ENCODE results near the gene KIR2DL3.
"Not testable (repeated sequence)": the region's sequence is repeated elsewhere in the genome, so short reads cannot be mapped to it uniquely, and the experiment has no call there.

The KIR2DL3 gene

GRCh38 chr19:54738306-54738705, at the start of gene KIR2DL3:
Gene KIR2DL3, plus strand, starts transcription at chr19:54738513. Its CDS starts 33 bp downstream, at chr19:54738546.
- not testable (repeated sequence) for DNase-seq (ENCODE audit: low spot score)

DNA sequence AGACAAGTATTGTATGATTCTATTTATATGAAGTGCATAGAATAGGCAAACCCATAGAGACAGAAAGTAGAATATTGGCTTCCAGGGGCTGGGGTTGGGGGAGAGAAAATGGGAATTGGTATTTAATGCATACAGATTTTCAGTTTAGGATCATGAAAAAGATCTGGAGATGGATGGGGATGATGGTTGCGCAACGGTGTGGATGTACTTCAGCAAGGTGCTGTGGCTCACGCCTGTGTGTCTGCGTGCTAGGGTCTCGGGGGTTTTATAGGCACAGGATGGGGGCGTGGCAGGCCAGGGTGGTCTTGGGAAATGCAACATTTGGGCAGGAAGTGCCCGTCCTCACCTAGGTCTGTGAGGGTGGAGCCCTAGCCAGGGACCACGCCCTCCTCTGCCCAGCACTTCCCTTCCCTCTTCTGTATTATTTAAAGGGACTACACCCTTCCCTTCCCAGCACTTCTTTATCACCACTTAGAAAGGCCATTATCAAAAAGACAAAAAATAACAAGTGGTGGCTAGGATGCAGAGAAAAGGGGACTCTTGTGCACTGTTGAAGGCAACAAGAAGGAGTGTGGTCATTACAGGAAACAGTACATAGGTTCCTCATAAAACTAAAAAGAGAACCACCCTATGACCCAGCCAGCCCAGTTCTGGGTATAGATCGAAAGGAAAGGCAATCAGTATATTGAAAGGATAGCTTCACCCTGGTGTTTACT, 46.6 kb upstream of the KIR2DL3 start:
- no peak for DNase-seq (ENCODE audit: low spot score)

GRCh38 chr19:54692298-54692615, 46.1 kb upstream of the KIR2DL3 start:
- DNase-seq (ENCODE audit: low spot score): no peak

DNA sequence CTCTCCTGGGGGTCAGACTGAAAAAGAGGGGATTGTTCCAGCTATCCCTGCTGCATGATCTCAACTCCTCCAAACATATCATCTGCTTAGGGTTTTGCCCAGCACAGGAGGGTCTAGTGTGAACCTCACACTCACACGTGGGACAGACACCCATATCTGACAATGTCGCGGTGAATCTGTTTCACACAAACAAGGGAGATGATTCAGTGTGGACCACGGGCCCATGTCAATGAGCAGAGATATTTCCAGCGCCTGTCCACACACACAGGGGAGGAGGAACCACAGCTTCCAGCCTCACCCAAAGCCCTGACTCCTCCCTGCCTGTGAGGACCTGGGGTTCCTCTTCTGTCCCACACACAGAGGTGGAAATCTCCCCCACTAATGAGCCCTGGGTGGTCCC, 43.7 kb upstream of the KIR2DL3 start:
- no peak for DNase-seq (ENCODE audit: low spot score)

GRCh38 chr19:54696117-54696548, 42.2 kb upstream of the KIR2DL3 start:
- DNase-seq (ENCODE audit: low spot score): no peak

DNA sequence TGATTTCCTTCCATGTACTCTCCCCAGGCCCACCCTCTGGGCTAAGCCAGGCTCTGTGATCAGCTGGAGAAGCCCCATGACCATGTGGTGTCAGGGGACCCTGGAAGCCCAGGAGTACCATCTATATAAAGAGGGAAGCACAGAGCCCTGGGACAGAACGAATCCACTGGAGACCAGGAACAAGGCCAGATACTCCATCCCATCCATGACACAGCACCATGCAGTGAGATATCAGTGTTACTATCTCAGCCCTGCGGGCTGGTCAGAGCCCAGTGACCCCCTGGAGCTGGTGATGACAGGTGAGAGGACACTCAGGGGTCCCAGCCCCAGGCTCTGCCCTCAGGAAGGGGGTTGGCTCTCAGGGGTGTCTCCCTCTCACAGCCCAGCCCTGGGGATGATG, 41.5 kb upstream of the KIR2DL3 start:
- no peak for DNase-seq (ENCODE audit: low spot score)

DNA sequence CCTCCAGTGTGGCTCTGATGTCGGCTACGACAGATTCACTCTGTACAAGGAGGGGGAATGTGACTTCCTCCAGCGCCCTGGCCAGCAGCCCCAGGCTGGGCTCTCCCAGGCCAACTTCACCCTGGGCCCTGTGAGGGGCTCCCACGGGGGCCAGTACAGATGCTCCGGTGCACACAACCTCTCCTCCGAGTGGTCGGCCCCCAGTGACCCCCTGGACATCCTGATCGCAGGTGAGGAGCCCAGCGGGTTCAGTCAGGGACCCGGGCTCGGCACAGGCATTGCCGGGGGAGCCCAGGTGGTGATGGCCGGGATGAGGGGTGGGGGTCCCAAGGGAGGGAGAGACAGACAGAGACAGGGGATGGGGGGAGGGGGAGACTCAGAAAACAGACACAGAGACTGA, 40.6 kb upstream of the KIR2DL3 start:
- not testable (repeated sequence) for DNase-seq (ENCODE audit: low spot score)

DNA sequence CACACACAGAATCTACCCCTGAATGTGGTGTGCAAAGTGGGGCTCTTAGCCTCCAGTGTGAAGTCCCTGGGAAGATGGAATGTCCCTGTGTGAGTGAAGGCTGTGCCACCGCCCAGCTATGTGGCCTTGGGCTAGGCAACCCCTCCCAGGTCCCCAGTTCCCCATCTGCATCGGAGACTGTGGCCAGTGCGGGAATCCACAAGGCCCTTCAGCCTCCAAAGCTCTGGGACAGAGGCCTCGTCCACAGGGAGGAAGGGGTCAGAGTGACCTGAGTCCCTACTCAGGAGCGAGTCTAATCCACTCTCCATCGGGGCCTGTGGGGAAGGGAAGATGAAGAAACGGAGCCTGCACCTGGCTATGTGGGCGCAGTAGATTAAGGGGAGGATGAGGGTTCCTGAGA, 33.4 kb upstream of the KIR2DL3 start:
- no peak for DNase-seq (ENCODE audit: low spot score)

GRCh38 chr19:54707962-54708361, 30.4 kb upstream of the KIR2DL3 start:
- DNase-seq (ENCODE audit: low spot score): no peak

- DNase-seq (ENCODE audit: low spot score): no peak
Measured at GRCh38 chr19:54708781-54709180, 29.5 kb upstream of the KIR2DL3 start.

DNA sequence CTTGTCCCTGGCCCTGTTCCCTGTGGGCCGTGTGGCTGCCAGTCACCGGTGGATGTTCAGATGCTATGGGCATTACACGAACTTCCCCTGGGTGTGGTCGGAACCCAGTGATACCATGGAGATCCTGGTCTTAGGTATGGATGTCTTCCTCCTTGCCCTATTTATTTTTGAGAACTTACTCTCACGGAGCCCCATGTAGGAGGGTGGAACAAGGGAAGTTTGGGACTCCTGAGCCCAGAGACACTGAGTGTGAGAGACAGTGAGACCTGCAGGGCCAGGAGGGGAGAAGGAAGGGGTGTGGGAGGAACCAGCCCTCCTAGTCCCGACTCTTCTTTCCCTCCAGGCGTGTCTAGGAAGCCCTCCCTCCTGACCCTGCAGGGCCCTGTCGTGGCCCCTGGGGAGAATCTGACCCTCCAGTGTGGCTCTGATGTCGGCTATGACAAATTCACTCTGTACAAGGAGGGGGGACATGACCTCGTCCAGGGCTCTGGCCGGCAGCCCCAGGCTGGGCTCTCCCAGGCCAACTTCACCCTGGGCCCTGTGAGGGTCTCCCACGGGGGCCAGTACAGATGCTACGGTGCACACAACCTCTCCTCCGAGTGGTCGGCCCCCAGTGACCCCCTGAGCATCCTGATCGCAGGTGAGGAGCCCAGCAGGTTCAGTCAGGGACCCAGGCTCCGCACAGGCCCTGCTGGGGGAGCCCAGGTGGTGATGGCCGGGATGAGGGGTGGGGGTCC, 28.9 kb upstream of the KIR2DL3 start:
- DNase-seq (ENCODE audit: low spot score): no peak

DNA sequence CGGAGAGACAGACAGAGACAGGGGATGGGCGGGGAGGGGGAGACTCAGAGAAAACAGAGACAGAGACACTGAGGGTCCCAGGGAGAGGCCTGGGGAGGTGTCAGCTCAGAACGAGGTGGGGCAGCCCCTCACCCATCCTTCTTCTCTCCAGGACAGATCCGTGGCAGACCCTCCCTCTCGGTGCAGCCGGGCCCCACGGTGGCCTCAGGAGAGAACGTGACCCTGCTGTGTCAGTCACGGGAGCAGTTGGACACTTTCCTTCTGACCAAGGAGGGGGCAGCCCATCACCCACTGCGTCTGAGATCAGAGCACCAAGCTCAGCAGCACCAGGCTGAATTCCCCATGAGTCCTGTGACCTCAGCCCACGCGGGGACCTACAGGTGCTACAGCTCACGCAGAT, 28.4 kb upstream of the KIR2DL3 start:
- DNase-seq (ENCODE audit: low spot score): not testable (repeated sequence)

DNA sequence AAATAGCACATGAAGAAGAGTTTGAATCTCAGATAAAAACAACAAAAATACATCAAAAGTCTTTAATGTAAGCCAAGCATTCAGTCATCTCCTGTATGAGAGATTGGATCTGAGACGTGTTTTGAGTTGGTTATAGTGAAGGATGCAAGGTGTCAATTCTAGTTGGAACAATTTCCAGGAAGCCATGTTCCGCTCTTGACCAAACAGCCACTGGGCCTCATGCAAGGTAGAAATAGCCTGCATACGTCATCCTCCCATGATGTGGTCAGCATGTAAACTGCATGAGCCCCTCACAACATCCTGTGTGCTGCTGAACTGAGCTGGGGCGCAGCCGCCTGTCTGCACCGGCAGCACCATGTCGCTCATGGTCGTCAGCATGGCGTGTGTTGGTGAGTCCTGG, 14.2 kb upstream of the KIR2DL3 start, which contains the start of gene KIR3DL3:
Gene KIR3DL3, plus strand, starts transcription at position 301 of the 400 bp plus-strand sequence. Its CDS starts 55 bp downstream, at position 356.
- DNase-seq (ENCODE audit: low spot score): no peak

- no peak for DNase-seq (ENCODE audit: low spot score)
Measured at GRCh38 chr19:54724644-54725043, 13.7 kb upstream of the KIR2DL3 start.

DNA sequence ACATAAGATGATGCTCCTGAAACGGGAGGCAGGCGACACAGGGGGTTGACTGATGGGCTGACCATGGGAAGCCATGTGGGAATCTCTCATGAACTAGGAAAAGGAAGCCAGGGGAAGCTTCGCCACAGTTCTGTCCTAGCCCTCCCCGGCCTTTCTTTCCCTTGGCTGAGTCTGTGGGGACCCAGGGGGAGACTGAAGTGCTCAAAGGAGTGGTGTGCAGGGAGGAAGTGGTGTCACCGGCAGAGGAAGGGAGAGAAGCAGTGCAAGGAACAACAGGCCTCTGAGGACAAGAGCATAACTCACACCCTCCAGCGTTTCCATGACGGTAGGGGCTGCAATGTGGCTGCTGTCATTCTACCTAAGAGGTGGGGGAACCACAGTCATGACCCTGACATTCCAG, 13.0 kb upstream of the KIR2DL3 start:
- no peak for DNase-seq (ENCODE audit: low spot score)

DNA sequence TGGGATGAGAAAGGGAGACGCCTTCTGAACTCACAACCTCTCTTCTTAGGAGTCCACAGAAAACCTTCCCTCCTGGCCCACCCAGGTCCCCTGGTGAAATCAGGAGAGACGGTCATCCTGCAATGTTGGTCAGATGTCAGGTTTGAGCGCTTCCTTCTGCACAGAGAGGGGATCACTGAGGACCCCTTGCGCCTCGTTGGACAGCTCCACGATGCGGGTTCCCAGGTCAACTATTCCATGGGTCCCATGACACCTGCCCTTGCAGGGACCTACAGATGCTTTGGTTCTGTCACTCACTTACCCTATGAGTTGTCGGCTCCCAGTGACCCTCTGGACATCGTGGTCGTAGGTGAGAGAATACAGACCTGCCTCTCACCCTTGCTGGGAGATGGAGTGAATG, 10.8 kb upstream of the KIR2DL3 start:
- DNase-seq (ENCODE audit: low spot score): no peak

DNA sequence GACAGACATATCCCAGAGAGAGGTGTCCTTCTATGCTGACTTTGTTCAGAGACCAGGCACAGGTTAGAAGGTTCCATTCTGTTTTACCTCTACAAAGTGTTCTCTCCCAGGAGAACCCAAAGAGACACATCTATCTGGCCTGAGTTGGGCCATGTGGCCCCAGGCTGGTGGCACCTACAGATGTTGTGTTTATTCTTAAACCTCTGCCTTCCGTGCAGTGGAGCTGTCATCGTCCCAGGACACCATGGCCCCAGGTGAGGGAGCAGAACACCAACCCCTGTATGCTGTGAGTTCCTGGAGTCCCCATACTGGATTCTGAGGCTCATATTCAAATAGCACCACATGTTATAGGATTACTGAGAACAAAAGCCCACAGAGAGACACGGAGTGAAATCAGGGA, 10.1 kb upstream of the KIR2DL3 start:
- no peak for DNase-seq (ENCODE audit: low spot score)

- no peak for DNase-seq (ENCODE audit: low spot score)
Measured at GRCh38 chr19:54729416-54730188, 8.7 kb upstream of the KIR2DL3 start.

DNA sequence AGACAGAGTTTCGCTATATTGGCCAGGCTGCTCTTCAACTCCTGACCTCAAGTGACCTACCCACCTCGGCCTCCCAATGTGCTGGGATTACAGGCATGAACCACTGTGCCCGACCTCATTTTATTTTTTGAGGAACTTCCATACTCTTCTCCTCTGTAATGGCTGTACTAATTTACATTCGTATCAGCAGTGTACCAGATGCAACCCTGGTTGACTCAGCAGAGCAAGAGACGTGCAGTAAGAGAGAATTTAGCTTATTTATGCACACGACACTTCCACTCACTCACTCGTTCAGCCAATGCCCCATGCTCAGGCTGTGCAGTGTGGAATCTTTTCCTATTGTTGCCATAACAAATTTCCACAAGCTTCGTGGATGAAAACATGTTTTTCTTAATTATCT, 7.1 kb upstream of the KIR2DL3 start:
- DNase-seq (ENCODE audit: low spot score): no peak

DNA sequence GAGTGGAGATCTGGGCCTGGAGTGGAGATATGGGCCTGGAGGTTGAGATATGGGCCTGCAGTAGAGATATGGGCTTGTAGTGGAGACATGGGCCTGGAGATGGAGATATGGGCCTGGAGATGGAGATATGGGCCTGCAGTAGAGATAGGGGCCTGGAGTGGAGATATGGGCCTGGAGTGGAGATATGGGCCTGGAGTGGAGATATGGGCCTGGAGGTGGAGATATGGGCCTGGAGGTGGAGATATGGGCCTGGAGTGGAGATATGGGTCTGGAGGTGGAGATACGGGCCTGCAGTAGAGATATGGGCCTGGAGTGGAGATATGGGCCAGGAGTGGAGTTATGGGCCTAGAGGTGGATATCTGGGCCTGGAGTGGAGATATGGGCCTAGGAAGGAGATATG, 402 bp downstream of the KIR2DL3 start:
- DNase-seq (ENCODE audit: low spot score): no peak

GRCh38 chr19:54739587-54740497, 1.5 kb downstream of the KIR2DL3 start:
- no peak for DNase-seq (ENCODE audit: low spot score)

GRCh38 chr19:54741950-54742349, 3.6 kb downstream of the KIR2DL3 start:
- not testable (repeated sequence) for DNase-seq (ENCODE audit: low spot score)

All from activated CD4-positive, alpha-beta T cell treated with anti-CD3 and anti-CD28 coated beads, Interleukin-2, Interleukin-4, amounts not matched to agents 100 ng/mL and 50 ng/mL, durations not matched to agents 16 hours and 8 hours (primary cell).